ENCODE results near the gene DEPDC5.

The DEPDC5 gene

GRCh38 chr22:31897842-31898805, 144.3 kb downstream of the DEPDC5 start:
- DNase-seq: no peak

- DNase-seq: no peak
Measured at GRCh38 chr22:31898926-31899325, 145.1 kb downstream of the DEPDC5 start.

- no peak for DNase-seq
Measured at GRCh38 chr22:31899669-31900068, 145.8 kb downstream of the DEPDC5 start.

- DNase-seq: no peak
Measured at GRCh38 chr22:31901388-31902137, 147.7 kb downstream of the DEPDC5 start.

- no peak for DNase-seq
Measured at GRCh38 chr22:31904651-31905050, 150.8 kb downstream of the DEPDC5 start.

GRCh38 chr22:31905356-31905755, 151.5 kb downstream of the DEPDC5 start:
- DNase-seq: no peak

- no peak for DNase-seq
Measured at GRCh38 chr22:31906086-31906485, 152.3 kb downstream of the DEPDC5 start.

GRCh38 chr22:31906569-31906968, 152.8 kb downstream of the DEPDC5 start:
- no peak for DNase-seq

- no peak for DNase-seq
Measured at GRCh38 chr22:31909977-31910376, 156.2 kb downstream of the DEPDC5 start.

GRCh38 chr22:31911565-31912406, 158.0 kb downstream of the DEPDC5 start:
- DNase-seq: no peak

- no peak for DNase-seq
Measured at GRCh38 chr22:31912407-31912743, 158.6 kb downstream of the DEPDC5 start.

GRCh38 chr22:31915586-31915985, 161.8 kb downstream of the DEPDC5 start:
- DNase-seq: no peak

GRCh38 chr22:31917227-31917921, 163.6 kb downstream of the DEPDC5 start:
- no peak for DNase-seq

- DNase-seq: no peak
Measured at GRCh38 chr22:31919730-31920129, 165.9 kb downstream of the DEPDC5 start.

GRCh38 chr22:31920306-31920705, 166.5 kb downstream of the DEPDC5 start:
- DNase-seq: no peak

GRCh38 chr22:31921106-31921505, 167.3 kb downstream of the DEPDC5 start:
- no peak for DNase-seq

GRCh38 chr22:31922534-31922933, 168.7 kb downstream of the DEPDC5 start:
- DNase-seq: no peak

- no peak for DNase-seq
Measured at GRCh38 chr22:31923136-31923535, 169.3 kb downstream of the DEPDC5 start.

GRCh38 chr22:31923747-31924146, 169.9 kb downstream of the DEPDC5 start:
- DNase-seq: no peak

GRCh38 chr22:31925056-31925455, 171.2 kb downstream of the DEPDC5 start:
- DNase-seq: no peak

- DNase-seq: no peak
Measured at GRCh38 chr22:31926024-31926423, 172.2 kb downstream of the DEPDC5 start.

- DNase-seq: no peak
Measured at GRCh38 chr22:31926969-31927368, 173.2 kb downstream of the DEPDC5 start.

GRCh38 chr22:31927562-31927961, 173.7 kb downstream of the DEPDC5 start:
- no peak for DNase-seq

Data from activated CD8-positive, alpha-beta memory T cell treated with anti-CD3 and anti-CD28 coated beads, Interleukin-2, amount 50 U/mL, for 4 hours (primary cell).